HTERT RPE-1 (cell line): ENCODE results near the gene CP.
"Not testable (repeated sequence)": the region's sequence is repeated elsewhere in the genome, so short reads cannot be mapped to it uniquely, and the experiment has no call there.

ENCODE experiments used
- in situ Hi-C: fragments of 300-500 bp; cut with MboI; formaldehyde crosslinking; loops from 4 replicates; pipeline ENCODE4 v1.14.3; 2020; ENCODE audit warnings: low sequenced_read_pairs

Gene CP

DNA sequence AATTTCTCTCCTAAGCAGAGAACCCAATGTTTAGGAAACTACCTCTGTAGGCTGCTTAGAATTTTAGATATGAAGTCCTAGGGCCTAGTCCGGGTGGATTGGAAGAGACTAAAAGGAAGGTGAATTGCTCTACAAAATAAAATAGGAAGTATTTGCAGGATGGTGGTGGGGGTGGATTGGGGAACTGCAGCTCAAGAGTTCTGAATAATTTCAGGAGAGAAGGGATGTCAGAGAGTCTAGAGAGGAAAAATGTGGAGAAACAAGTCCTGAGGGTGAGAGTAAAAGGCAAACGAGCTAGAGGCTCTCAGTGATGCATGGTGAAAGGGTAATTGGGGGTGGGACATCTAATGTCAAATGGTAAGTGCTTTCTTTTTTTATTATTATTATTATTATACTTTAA is 10.2 kb upstream of the CP start:
- in situ Hi-C loops: no loop called here

DNA sequence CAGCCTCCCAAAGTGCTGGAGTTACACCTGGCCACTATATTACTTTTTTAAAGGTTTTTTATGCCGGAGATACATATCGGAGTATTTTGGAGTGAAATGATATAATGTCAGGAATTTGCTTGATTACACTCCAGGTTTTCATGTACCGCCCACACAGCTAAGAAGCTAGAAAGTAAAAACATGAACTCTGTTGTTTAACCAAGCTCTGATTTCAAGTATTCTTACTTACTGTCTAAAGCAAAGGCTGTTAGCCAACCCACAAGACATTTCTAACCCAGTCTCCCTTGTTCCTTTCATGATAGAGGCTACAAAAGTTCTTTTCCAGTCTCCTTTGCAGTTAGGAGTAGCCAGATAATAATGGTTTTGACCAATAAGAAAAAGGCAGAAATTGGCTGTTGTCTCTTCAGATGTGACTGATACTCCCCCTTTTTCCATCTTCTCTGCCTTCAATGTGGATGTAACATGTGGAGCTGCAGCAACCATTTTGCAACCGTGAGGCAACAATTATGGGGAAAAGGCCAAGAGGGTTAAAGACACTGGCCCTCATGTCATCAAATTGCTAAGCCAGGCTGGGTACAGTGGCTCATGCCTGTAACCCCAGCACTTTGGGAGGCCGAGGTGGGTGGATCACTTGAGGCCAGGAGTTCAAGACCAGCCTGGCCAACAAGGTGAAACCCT is 6.1 kb upstream of the CP start:
- in situ Hi-C loops: no loop called here

DNA sequence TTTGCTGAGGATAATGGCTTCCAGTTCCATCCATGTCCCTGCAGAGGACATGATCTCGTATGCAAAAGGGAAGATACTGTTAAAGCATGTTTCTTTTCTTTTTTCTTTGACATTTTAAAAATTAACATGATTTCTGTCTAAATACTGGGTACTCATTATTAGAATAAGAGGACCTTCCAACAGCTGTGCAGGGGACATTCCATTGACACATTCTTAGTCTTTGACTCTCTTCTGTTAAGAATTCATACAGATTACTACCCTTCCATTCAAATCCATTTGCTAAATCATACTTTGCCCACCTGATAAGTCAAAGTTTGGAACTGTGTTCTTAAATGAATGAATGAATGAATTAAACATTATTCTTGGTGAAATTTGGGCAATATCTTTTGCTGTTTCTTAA is 5.1 kb upstream of the CP start:
- in situ Hi-C loops: no loop called here

- in situ Hi-C loops: no loop called here
Measured at GRCh38 chr3:149224736-149225594, 3.3 kb upstream of the CP start.

DNA sequence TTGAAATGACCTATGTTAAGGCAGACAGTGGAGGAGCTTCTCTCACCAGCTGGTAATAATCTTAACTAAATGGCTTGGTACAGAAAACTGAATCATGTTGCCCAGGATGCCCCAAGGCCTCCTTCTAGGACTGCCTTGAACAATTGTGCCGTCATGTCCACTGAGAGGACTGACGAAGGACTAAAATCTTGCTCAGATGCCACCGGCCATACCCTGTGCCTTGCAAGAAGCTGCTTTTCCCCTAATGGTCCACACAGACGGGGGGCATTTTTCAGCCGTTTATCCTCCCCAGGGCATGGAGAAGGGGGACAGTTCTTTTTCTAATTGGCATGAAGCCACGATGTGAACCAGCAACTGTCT is 1.8 kb upstream of the CP start:
- in situ Hi-C loops: no loop called here

GRCh38 chr3:149219380-149220121 is 2.1 kb downstream of the CP start:
- in situ Hi-C loops: not testable (repeated sequence)

DNA sequence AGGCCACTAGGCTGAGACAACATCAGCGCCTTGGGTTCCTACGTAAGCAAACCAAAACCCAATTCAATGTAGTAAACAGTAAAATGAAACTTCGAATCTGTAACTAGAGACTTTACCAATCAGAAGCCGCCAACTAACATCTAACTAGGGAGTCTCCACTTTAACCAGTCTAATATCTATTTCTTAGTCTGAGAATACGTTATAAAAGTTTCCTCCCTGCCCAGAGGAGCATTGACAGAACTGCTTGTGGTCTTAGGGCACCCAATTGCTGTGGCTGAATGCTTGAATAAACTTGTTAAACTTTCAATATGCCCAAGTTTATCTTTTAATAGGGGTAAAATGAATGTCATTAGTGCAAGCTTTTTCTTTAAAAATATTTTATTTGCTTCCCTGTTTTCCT is 4.3 kb downstream of the CP start:
- in situ Hi-C loops: no loop called here

DNA sequence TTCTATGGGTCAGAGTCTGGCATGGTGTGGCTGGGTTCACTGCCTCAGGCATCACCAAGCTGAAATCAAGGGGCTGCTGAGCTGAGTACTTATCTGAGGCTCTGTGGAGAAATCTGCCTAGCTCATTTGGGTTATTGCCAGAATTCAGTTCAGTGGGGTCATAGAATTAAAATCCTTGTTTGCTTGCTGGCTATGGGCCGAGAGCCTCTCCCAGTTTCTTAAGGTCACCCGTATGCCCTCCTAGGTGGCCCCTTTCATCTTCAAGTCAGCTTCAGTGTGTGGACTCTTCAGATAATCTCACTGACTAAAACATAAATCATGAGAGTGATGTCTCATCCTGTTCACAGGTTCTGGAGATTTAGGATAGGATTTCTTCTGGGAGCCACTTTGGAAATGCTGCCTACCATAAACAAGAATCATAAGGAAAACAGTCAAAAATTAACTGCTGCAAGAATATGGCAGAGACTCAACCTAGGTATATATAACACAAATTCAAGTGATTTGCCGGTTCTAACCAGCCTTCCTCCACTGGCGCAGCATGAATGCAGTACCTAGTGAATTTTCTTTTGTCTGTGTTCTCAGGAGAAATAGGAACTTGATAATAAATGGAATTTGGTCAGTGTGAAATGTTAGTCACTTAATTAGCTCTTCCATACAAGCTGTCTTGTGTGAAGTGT is 5.3 kb downstream of the CP start:
- in situ Hi-C loops: no loop called here

- in situ Hi-C loops: no loop called here
Measured at GRCh38 chr3:149215515-149215914, 6.1 kb downstream of the CP start.

DNA sequence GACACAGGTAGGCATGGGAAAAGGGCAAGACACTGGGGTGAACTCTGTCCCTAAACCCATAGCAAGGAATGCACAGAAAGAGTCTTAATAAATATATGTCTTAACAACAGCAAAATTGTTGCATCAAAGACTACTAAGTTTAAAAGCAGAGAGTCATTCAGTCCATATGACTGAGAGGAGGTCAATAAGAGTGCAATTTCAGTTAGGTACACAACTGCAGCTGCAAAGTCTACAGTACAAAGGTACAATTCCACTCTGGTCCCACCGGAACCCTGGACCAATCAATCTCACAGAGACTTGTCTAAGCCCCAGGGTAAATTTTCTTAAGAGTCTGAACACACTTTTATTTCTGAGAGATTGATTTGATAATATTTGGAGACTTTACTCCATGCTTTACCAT is 6.9 kb downstream of the CP start:
- in situ Hi-C loops: no loop called here

GRCh38 chr3:149212386-149212785 is 9.2 kb downstream of the CP start:
- in situ Hi-C loops: no loop called here

DNA sequence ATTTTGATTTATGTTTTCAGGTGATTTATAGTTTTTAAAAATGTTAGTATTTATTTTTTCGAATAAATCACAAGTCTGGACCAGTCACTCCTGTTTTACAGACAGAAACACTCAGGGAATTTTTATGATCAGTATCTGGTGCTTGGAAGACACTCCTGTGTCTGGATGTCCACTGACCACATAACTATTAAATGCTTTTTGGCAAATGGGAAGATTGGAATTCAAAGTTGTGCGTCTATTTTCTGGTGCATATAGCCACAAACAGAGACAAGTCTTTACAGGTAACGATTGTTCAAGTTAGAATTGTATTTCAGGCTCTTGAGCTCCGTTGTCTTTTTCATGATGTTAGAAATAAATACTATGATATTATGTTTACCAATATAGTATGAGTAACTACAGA is 12.2 kb downstream of the CP start:
- in situ Hi-C loops: no loop called here

- in situ Hi-C loops: no loop called here
Measured at GRCh38 chr3:149207475-149207874, 14.2 kb downstream of the CP start.

DNA sequence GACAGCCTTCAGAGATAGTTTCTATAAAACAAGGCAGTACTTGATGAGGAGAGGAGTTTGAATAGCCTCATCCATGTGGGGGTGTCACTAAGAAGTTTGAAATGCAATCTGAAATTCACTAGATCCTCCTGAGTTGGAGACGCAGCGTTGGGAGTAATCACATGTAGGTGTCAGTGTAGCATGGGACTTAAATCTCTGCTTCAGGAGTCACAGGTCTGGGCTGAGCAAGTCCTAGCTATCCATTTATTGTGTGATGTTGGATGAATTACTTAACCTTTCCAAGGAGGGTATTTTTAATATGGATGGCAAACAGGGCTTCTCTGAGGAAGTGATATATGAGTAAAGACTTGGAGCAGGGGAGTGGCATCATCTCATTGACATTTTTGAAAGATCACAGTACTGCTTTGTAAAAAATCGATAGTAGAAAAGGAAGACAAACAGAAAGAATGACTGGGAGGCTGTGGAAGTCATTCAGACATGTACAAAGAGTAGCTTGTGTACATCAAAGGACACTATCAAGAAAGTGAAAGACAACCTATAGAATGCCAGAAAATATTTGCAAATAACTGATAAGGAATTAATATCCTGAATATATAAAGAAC is 17.1 kb downstream of the CP start:
- in situ Hi-C loops: no loop called here

- in situ Hi-C loops: no loop called here
Measured at GRCh38 chr3:149203758-149204157, 17.9 kb downstream of the CP start.

- in situ Hi-C loops: no loop called here
Measured at GRCh38 chr3:149199474-149199873, 22.2 kb downstream of the CP start.

- in situ Hi-C loops: no loop called here
Measured at GRCh38 chr3:149198611-149199010, 23.0 kb downstream of the CP start.

GRCh38 chr3:149197669-149198068 is 24.0 kb downstream of the CP start:
- in situ Hi-C loops: no loop called here

- in situ Hi-C loops: not testable (repeated sequence)
Measured at GRCh38 chr3:149196805-149197592, 24.6 kb downstream of the CP start.

- in situ Hi-C loops: no loop called here
Measured at GRCh38 chr3:149195221-149195620, 26.4 kb downstream of the CP start.
